Rectal smooth muscle tissue (tissue), 1 donor: ENCODE measurements around the gene VRK3.
"Not testable (repeated sequence)": the region's sequence is repeated elsewhere in the genome, so short reads cannot be mapped to it uniquely, and the experiment has no call there.

Source experiments
- H3K27ac ChIP-seq: one replicate; pipeline ENCODE4 v1.7.0; 2013; ENCODE audit warnings: low read depth, low read length, inconsistent platforms
- H3K27me3 ChIP-seq: one replicate; pipeline ENCODE4 v1.7.0; 2013; ENCODE audit warnings: low read length; ENCODE audit not compliant: control insufficient read depth, insufficient read depth
- H3K36me3 ChIP-seq: one replicate; pipeline ENCODE4 v1.7.0; 2013; ENCODE audit warnings: low read length; ENCODE audit not compliant: control insufficient read depth, insufficient read depth
- H3K4me1 ChIP-seq: one replicate; pipeline ENCODE4 v1.7.0; 2013; ENCODE audit warnings: low read length; ENCODE audit not compliant: control insufficient read depth, insufficient read depth
- H3K4me3 ChIP-seq: one replicate; pipeline ENCODE4 v1.7.0; 2013; ENCODE audit warnings: low read length
- H3K9ac ChIP-seq: one replicate; pipeline ENCODE4 v1.7.0; 2013; ENCODE audit warnings: low read length

VRK3 gene, protein sequence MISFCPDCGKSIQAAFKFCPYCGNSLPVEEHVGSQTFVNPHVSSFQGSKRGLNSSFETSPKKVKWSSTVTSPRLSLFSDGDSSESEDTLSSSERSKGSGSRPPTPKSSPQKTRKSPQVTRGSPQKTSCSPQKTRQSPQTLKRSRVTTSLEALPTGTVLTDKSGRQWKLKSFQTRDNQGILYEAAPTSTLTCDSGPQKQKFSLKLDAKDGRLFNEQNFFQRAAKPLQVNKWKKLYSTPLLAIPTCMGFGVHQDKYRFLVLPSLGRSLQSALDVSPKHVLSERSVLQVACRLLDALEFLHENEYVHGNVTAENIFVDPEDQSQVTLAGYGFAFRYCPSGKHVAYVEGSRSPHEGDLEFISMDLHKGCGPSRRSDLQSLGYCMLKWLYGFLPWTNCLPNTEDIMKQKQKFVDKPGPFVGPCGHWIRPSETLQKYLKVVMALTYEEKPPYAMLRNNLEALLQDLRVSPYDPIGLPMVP

DNA sequence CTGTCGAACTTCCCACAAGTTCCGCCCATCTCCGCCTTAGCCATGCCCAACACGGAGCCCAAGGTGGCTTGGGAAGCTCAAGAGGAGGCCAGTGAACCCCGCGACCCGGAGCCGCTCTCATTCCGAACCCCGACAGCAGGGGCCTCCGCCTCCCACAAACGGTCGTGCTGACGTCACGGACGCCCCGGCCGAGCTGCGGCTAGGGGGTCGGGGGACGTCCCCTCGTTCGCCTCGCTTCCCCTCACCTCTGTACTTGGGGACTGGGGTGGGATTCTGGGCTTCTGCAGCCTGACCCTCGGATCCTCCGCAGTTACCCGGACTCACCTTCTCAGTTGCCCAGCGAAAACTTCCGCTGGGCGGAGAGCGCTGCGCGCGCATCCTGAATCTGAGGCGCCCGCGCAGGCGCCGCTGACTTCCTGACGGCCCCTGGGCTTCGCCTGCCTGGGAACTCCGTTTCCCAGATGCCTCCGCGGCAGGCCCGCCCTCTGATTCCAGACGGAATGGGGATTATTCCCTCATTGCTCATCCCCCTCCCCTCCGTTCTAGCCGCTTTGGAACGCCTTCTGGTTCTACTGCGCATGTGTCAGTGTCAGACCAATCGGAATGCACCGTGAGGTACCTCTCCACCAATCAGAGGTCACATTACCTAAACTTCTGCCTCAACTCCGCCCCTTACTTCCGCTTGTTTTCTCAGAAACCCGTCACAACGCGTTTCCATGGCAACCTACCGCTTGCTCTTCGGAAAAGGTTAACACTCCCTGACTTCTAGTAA is at the start of gene VRK3:
VRK3 (minus strand) TSS at position 351 of the 772 bp plus-strand sequence. CDS start 9,210 bp downstream, outside the sequence.
- H3K4me3 ChIP-seq: peak within 1 kb of the TSS; percentile 99
- peaks cover 5% of the 10 kb centered on the region for H3K4me1 ChIP-seq
- H3K27ac ChIP-seq: peak within 1 kb of the TSS; percentile 95
- H3K9ac ChIP-seq: peak within 1 kb of the TSS; percentile 99
- peaks cover 6% of the 10 kb centered on the region for H3K36me3 ChIP-seq
- no peaks in the 10 kb centered on the region for H3K27me3 ChIP-seq

- H3K9ac ChIP-seq, H3K27me3 ChIP-seq, H3K27ac ChIP-seq, H3K4me3 ChIP-seq, H3K4me1 ChIP-seq, H3K36me3 ChIP-seq: not testable (repeated sequence)
These were observed 43.2 kb upstream of the VRK3 start for GRCh38 chr19:50068382-50068781.

DNA sequence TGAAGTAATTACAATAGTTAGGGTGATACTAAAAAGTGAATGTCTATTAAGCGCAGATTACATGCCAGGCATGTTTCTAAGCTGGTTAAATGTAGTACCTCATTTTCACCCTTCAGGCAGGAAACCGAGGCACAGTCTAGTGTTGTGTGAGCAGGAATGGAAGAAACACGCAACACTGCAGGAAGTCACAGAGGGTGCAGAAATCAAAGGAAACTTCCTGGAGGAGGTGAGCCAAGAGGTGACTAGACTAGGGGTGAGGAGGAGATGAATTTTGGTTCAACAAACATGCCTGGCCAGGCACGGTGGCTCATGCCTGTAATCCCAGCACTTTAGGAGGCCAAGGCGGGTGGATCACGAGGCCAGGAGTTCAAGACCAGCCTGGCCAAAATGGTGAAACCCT is 42.4 kb upstream of the VRK3 start:
- H3K4me3 ChIP-seq: no peak overlapping the region
- no peaks in the 10 kb centered on the region for H3K4me1 ChIP-seq
- no peaks in the 10 kb centered on the region for H3K27me3 ChIP-seq
- H3K9ac ChIP-seq: no peak overlapping the region
- no peaks in the 10 kb centered on the region for H3K36me3 ChIP-seq
- H3K27ac ChIP-seq: no peak overlapping the region

- no peaks in the 10 kb centered on the region for H3K27me3 ChIP-seq
- no peak overlapping the region for H3K4me3 ChIP-seq
- H3K36me3 ChIP-seq: no peaks in the 10 kb centered on the region
- H3K4me1 ChIP-seq: no peaks in the 10 kb centered on the region
- no peak overlapping the region for H3K27ac ChIP-seq
- H3K9ac ChIP-seq: no peak overlapping the region
These were observed 40.8 kb upstream of the VRK3 start for GRCh38 chr19:50065938-50066337.

GRCh38 chr19:50061650-50062049 is 36.5 kb upstream of the VRK3 start:
- Histone ChIP-seq H3K4me1 (no peaks in the 10 kb centered on the region), H3K36me3 (no peaks in the 10 kb centered on the region), H3K27ac (no peak overlapping the region), H3K9ac (no peak overlapping the region), H3K4me3 (no peak overlapping the region), H3K27me3 (no peaks in the 10 kb centered on the region)

GRCh38 chr19:50060107-50060506 is 34.9 kb upstream of the VRK3 start:
- no peaks in the 10 kb centered on the region for H3K36me3 ChIP-seq
- no peak overlapping the region for H3K9ac ChIP-seq
- no peak overlapping the region for H3K4me3 ChIP-seq
- H3K27ac ChIP-seq: no peak overlapping the region
- H3K4me1 ChIP-seq: no peaks in the 10 kb centered on the region
- no peaks in the 10 kb centered on the region for H3K27me3 ChIP-seq

DNA sequence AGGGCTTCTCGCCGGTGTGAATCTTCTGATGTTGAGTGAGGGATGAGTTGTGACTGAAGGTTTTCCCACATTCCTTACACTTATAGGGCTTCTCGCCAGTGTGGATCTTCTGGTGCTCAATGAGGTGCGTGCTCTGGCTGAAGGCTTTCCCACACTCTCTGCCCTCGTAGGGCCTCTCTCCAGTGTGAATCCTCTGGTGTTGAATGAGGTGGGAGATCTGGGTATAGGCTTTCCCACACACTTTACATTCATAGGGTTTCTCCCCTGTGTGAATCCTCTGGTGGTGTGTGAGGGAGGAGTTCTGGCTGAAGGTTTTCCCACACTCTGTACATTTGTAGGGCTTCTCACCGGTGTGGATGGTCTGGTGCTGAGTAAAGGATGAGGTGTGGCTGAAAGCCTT is 33.9 kb upstream of the VRK3 start:
- no peaks in the 10 kb centered on the region for H3K4me1 ChIP-seq
- H3K9ac ChIP-seq: no peak overlapping the region
- H3K27ac ChIP-seq: no peak overlapping the region
- no peaks in the 10 kb centered on the region for H3K36me3 ChIP-seq
- no peak overlapping the region for H3K4me3 ChIP-seq
- H3K27me3 ChIP-seq: no peaks in the 10 kb centered on the region

- H3K4me1 ChIP-seq: no peaks in the 10 kb centered on the region
- H3K36me3 ChIP-seq: no peaks in the 10 kb centered on the region
- no peak overlapping the region for H3K9ac ChIP-seq
- H3K4me3 ChIP-seq: no peak overlapping the region
- H3K27me3 ChIP-seq: no peaks in the 10 kb centered on the region
- no peak overlapping the region for H3K27ac ChIP-seq
These were observed 33.3 kb upstream of the VRK3 start for GRCh38 chr19:50058425-50058824.

- no peak overlapping the region for H3K4me3 ChIP-seq
- H3K9ac ChIP-seq: no peak overlapping the region
- no peak overlapping the region for H3K27ac ChIP-seq
These were observed 27.9 kb upstream of the VRK3 start for GRCh38 chr19:50053119-50053518.

GRCh38 chr19:50051964-50052363 is 26.8 kb upstream of the VRK3 start:
- Histone ChIP-seq H3K36me3 (no peaks in the 10 kb centered on the region), H3K27ac (no peak overlapping the region), H3K27me3 (no peaks in the 10 kb centered on the region), H3K4me3 (no peak overlapping the region), H3K9ac (no peak overlapping the region), H3K4me1 (no peaks in the 10 kb centered on the region)

More at GRCh38 chr19:50053119-50053518, 27.9 kb upstream of the VRK3 start:
- no peaks in the 10 kb centered on the region for H3K36me3 ChIP-seq
- no peaks in the 10 kb centered on the region for H3K4me1 ChIP-seq
- H3K27me3 ChIP-seq: no peaks in the 10 kb centered on the region

DNA sequence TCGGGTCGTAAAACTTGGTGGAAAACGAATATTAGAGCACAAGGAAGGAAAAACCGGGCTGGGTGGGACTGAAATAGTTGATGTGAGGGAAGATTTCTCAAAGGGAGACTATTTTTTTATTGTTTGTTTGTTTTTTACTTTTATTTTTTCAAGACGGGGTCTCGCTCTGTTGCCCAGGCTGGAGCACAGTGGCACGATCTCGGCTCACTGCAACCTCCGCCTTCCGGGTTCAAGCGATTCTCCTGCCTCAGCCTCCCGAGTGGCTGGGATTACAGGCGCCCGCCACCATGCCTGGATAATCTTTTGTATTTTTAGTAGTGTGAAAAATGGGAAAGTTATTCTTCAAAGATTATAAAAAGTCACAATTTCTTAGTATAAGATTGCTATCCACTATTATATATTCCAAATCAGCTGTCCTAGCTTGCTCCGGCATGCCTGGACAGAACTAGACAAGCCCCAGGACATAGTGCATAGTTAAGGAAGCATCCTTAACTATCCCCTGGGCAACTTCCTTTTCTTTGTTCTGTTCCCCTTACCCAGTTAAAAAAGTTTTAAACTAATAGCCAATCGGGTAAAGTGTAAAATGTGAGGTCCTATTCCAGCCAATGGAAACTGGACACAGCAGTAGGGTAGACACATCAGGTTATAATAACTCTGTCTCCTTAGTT is 26.2 kb upstream of the VRK3 start:
- not testable (repeated sequence) for H3K36me3 ChIP-seq, H3K27me3 ChIP-seq, H3K9ac ChIP-seq, H3K27ac ChIP-seq, H3K4me1 ChIP-seq
- H3K4me3 ChIP-seq: peak overlapping the region; percentile 75
